Ishikawa (cell line): Measurements from ENCODE around the gene CLPSL1.

Source experiments
- CEBPB ChIP-seq: IDR thresholded peaks from 2 replicates; pipeline ENCODE4 v1.6.1; 2012
- CREB1 ChIP-seq: IDR thresholded peaks from 2 replicates; pipeline ENCODE4 v1.6.1; 2012; ENCODE audit warnings: low read depth
- EGR1 ChIP-seq: IDR thresholded peaks from 2 replicates; pipeline ENCODE4 v1.6.1; 2012
- EP300 ChIP-seq: IDR thresholded peaks from 2 replicates; pipeline ENCODE4 v1.6.1; 2012; ENCODE audit warnings: borderline replicate concordance
- FOXM1 ChIP-seq: IDR thresholded peaks from 2 replicates; pipeline ENCODE4 v1.6.1; 2012; ENCODE audit warnings: low read depth, borderline replicate concordance
- MAX ChIP-seq: IDR thresholded peaks from 2 replicates; pipeline ENCODE4 v1.6.1; 2012
- NFIC ChIP-seq: IDR thresholded peaks from 2 replicates; pipeline ENCODE4 v1.6.1; 2012
- RAD21 ChIP-seq: IDR thresholded peaks from 2 replicates; pipeline ENCODE4 v1.6.1; 2012; ENCODE audit warnings: low read depth
- REST ChIP-seq: IDR thresholded peaks from 2 replicates; pipeline ENCODE4 v1.6.1; 2012; ENCODE audit warnings: low read depth, mild to moderate bottlenecking
- TAF1 ChIP-seq: IDR thresholded peaks from 2 replicates; pipeline ENCODE4 v1.6.1; 2012; ENCODE audit warnings: low read depth, mild to moderate bottlenecking
- TCF12 ChIP-seq: IDR thresholded peaks from 2 replicates; pipeline ENCODE4 v1.6.1; 2012; ENCODE audit warnings: low read depth
- TEAD4 ChIP-seq: IDR thresholded peaks from 2 replicates; pipeline ENCODE4 v1.6.1; 2012
- USF1 ChIP-seq: IDR thresholded peaks from 2 replicates; pipeline ENCODE4 v1.6.1; 2012
- YY1 ChIP-seq: IDR thresholded peaks from 2 replicates; pipeline ENCODE4 v1.6.1; 2012; ENCODE audit warnings: low read depth
- ZBTB7A ChIP-seq: IDR thresholded peaks from 2 replicates; pipeline ENCODE4 v1.6.1; 2012; ENCODE audit warnings: low read depth

The CLPSL1 gene

GRCh38 chr6:35786272-35786671 is 5.5 kb downstream of the CLPSL1 start:
- TF ChIP-seq TAF1 (no peak), TEAD4 (no peak), EP300 (no peak)

GRCh38 chr6:35786810-35787209 is 6.0 kb downstream of the CLPSL1 start:
- TF ChIP-seq NFIC (no peak), USF1 (no peak), TEAD4 (no peak), REST (no peak), YY1 (no peak), MAX (no peak), CREB1 (no peak), TAF1 (no peak), RAD21 (no peak), EP300 (no peak), ZBTB7A (no peak), FOXM1 (no peak), EGR1 (no peak), CEBPB (no peak), TCF12 (no peak)

- TF ChIP-seq EP300 (no peak), USF1 (no peak), REST (no peak), CEBPB (no peak), YY1 (no peak), CREB1 (no peak), TAF1 (no peak), RAD21 (no peak), ZBTB7A (no peak), EGR1 (no peak), NFIC (no peak), TEAD4 (no peak), MAX (no peak), FOXM1 (no peak)
Measured at GRCh38 chr6:35787266-35788218, 6.7 kb downstream of the CLPSL1 start.

GRCh38 chr6:35788423-35788982 is 7.7 kb downstream of the CLPSL1 start:
- TF ChIP-seq TEAD4, result no peak
- no peak for TF ChIP-seq EP300
- TF ChIP-seq FOXM1, result no peak
- TF ChIP-seq RAD21, result no peak
- TF ChIP-seq NFIC, result no peak
- no peak for TF ChIP-seq TAF1
- no peak for TF ChIP-seq TCF12
- no peak for TF ChIP-seq REST
- no peak for TF ChIP-seq EGR1
- TF ChIP-seq MAX, result no peak
- no peak for TF ChIP-seq ZBTB7A
- TF ChIP-seq YY1, result no peak
- no peak for TF ChIP-seq CREB1
- no peak for TF ChIP-seq USF1
- no peak for TF ChIP-seq CEBPB
